Upper lobe of right lung (tissue), 1 donor: ENCODE data around the gene FBXW4. TPM values are rescaled to one million over a fixed set of nuclear protein-coding genes. Genes with fewer than 3 reads are reported as not detected.

ENCODE experiments used
- ATAC-seq: fragments of 200-7000 bp; cut with Tn5 transposase; one replicate; pipeline ENCODE4 v1.9.1; 2020; ENCODE audit warnings: mild to moderate bottlenecking, moderate library complexity
- DNase-seq: peaks from one replicate; pipeline ENCODE4 v3.0.0-alpha.2; 2020
- H3K27ac ChIP-seq: fragments of 200-600 bp; one replicate; pipeline ENCODE4 v1.8.0; 2022
- H3K27me3 ChIP-seq: fragments of 200-600 bp; one replicate; pipeline ENCODE4 v1.8.0; 2022; ENCODE audit warnings: mild to moderate bottlenecking
- H3K36me3 ChIP-seq: fragments of 200-600 bp; one replicate; pipeline ENCODE4 v1.8.0; 2022
- H3K4me1 ChIP-seq: fragments of 200-600 bp; one replicate; pipeline ENCODE4 v1.8.0; 2022
- H3K4me3 ChIP-seq: fragments of 200-600 bp; one replicate; pipeline ENCODE4 v1.8.0; 2022; ENCODE audit warnings: mild to moderate bottlenecking
- H3K9me3 ChIP-seq: fragments of 200-600 bp; one replicate; pipeline ENCODE4 v1.8.0; 2022
- intact Hi-C: fragments of 100-400 bp; cut with DNase I; formaldehyde crosslinking; loops from one replicate; pipeline ENCODE4 v1.11.0; 2022
- total RNA-seq: library from RNA; stranded (reverse); fragmentation: NEBNext Ultra II Directional; extraction: Animal tissue kit (Norgen Biotek cat#: 25700); gene quantifications from one replicate; pipeline ENCODE4 v1.2.1, GENCODE V29; 2021
- TF ChIP-seq, protein P1 (sequence below): fragments of 200-600 bp; IDR thresholded peaks from one replicate; pipeline ENCODE4 v1.8.0; 2022; ENCODE audit warnings: antibody characterized with exemption
- donor health status: DM: no; HTN: yes; CAD: no; lungs with severe emphysema.

The FBXW4 gene
- total RNA-seq, 1 donor from 2014 or later = 94.3 TPM

DNA sequence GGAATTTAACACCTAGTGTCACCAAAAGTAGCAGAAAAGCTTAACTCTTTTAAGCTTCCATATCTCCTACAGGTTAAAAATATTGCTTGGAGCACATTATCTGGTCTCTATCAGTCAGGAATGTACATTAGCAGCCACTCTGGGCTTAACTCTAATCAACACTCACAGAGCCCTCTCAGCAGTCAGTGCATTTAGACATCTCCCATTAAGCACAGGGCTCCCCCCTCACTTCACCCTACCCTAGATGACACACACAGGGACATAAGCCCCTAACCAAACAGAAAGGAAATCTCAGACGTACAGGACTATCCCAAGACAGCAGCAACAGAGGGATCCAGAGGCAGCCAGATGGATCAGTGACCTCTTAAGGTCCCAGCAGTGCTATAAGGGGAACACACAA is 26.4 kb downstream of the FBXW4 start:
- H3K4me1 ChIP-seq = no peaks in the 10 kb centered on the region
- no peaks in the 10 kb centered on the region for H3K9me3 ChIP-seq
- no peaks in the 10 kb centered on the region for H3K27me3 ChIP-seq
- no peak overlapping the region for H3K27ac ChIP-seq
- H3K4me3 ChIP-seq = no peak overlapping the region
- no peak for DNase-seq
- intact Hi-C loops = no loop called here
- TF ChIP-seq, protein P1, sequence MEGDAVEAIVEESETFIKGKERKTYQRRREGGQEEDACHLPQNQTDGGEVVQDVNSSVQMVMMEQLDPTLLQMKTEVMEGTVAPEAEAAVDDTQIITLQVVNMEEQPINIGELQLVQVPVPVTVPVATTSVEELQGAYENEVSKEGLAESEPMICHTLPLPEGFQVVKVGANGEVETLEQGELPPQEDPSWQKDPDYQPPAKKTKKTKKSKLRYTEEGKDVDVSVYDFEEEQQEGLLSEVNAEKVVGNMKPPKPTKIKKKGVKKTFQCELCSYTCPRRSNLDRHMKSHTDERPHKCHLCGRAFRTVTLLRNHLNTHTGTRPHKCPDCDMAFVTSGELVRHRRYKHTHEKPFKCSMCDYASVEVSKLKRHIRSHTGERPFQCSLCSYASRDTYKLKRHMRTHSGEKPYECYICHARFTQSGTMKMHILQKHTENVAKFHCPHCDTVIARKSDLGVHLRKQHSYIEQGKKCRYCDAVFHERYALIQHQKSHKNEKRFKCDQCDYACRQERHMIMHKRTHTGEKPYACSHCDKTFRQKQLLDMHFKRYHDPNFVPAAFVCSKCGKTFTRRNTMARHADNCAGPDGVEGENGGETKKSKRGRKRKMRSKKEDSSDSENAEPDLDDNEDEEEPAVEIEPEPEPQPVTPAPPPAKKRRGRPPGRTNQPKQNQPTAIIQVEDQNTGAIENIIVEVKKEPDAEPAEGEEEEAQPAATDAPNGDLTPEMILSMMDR = no peak
- H3K36me3 ChIP-seq = peaks cover 97% of the 10 kb centered on the region
- no peak for ATAC-seq

DNA sequence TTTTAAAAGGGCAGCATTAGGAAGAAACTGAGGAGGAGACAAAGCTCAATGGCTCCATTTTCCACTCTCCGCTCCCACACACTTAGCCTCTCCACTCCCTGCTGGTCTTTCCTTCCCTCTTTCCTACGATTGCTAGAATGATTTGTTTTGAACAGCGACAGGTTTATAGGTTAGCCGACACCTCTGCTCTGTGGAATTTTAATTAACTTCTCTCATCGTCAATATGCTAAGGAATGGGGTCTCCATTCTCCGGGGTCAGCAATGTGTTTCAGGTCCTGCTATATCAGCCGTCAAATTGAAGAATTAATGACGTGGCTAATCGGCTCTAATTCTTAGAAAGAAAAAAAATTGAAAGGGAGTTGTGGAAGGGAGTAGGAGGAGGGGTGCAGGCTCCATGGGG is 28.9 kb downstream of the FBXW4 start:
- intact Hi-C loops = no loop called here
- Histone ChIP-seq H3K4me3 (no peak overlapping the region), H3K9me3 (no peaks in the 10 kb centered on the region), H3K36me3 (peaks cover 97% of the 10 kb centered on the region), H3K4me1 (no peaks in the 10 kb centered on the region), H3K27ac (no peak overlapping the region), H3K27me3 (no peaks in the 10 kb centered on the region)
- TF ChIP-seq, protein P1 = no peak
- DNase-seq = no peak
- no peak for ATAC-seq

DNA sequence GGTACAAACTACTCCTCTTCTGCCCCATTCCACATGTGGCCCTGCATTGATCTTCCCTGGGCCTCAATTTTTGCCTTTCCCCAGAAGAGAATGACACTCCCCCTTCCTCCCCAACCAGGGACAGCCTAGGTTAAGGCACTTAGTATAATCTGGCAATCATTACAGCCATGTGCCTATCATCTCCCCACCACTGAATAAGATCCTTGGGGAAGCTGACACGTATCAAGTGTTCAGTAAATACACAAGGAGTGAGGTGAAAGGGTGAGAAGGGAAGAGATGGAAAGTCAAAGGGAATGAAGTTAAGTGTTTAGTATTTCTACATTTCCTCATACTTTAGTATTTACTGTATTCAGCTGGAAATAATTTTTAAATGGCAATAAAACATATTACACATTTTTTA is 31.9 kb downstream of the FBXW4 start:
- DNase-seq (no peak), ATAC-seq (peak; percentile 49)
- Histone ChIP-seq H3K4me1 (no peaks in the 10 kb centered on the region), H3K27me3 (no peaks in the 10 kb centered on the region), H3K4me3 (no peak overlapping the region), H3K36me3 (peaks cover 98% of the 10 kb centered on the region), H3K27ac (no peak overlapping the region), H3K9me3 (no peaks in the 10 kb centered on the region)
- intact Hi-C loops = no loop called here
- TF ChIP-seq, protein P1 = no peak

DNA sequence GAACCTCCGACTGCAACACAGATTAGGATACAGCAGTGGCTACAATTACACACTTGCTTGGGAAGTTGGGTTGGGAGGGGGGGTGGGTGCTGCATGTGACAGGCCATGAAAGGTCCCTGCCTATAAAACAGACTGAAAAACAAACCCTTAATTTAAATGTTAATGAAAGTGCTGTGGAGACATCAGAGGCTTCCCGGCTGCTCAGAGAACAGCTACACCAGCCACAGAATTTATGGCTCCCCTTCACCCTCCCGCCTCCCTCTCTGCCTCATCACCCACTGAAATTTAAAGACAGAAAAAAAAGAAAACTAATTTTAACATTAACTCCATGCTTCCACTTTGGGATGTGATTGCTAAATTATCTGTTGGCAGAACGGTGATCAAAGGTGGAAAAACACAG is 34.7 kb downstream of the FBXW4 start:
- H3K4me1 ChIP-seq = no peaks in the 10 kb centered on the region
- H3K27me3 ChIP-seq = no peaks in the 10 kb centered on the region
- ATAC-seq (no peak), DNase-seq (no peak)
- no peak overlapping the region for H3K27ac ChIP-seq
- H3K9me3 ChIP-seq = no peaks in the 10 kb centered on the region
- TF ChIP-seq, protein P1 = no peak
- no peak overlapping the region for H3K4me3 ChIP-seq
- intact Hi-C loops = no loop called here
- peaks cover 94% of the 10 kb centered on the region for H3K36me3 ChIP-seq

DNA sequence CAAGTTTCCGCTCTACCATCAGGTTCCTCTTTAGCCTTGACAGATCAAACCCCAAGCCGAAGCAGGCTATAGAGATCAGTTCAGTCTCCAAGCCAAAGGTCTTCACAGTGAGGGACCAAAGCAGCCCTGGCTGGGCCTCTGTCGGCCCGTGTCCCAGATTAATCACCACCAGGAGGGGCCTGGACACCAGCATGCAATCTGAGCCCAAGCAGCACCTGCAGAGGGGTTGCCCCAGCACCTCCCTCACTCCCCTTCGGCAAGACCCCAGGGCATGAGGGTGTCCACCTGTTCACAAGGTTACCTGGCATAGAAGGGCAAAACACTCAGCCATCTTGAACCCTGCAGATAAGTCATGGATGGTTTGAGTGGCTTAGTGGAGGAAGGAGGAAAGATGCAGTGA is 36.0 kb downstream of the FBXW4 start:
- Histone ChIP-seq H3K4me1 (no peaks in the 10 kb centered on the region), H3K9me3 (no peaks in the 10 kb centered on the region), H3K36me3 (peaks cover 87% of the 10 kb centered on the region), H3K27ac (no peak overlapping the region), H3K4me3 (no peak overlapping the region), H3K27me3 (no peaks in the 10 kb centered on the region)
- ATAC-seq = no peak
- no peak for DNase-seq
- TF ChIP-seq, protein P1 = no peak
- intact Hi-C loops = no loop called here

DNA sequence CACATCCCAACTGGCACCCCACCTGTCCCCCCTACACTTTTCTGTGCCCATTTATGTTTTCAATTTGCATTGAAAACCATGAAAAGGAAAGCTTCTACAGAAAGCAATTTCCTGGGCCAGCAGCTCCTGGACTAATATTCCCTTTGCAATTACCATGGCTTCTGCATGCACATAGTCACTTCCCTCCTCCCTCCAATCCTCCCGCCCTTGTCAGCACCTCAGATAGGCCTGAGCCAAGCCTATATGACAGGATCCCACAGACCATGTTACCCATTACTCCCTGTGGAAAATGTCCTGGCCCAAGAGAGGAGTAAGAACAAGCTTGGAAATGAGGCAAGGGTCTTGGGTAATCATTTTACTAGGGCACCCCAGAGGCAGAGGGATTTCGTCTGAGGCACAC is 38.1 kb downstream of the FBXW4 start:
- intact Hi-C loops = no loop called here
- Histone ChIP-seq H3K4me1 (no peaks in the 10 kb centered on the region), H3K9me3 (no peaks in the 10 kb centered on the region), H3K36me3 (peaks cover 84% of the 10 kb centered on the region), H3K27me3 (no peaks in the 10 kb centered on the region), H3K27ac (no peak overlapping the region), H3K4me3 (no peak overlapping the region)
- TF ChIP-seq, protein P1 = no peak
- ATAC-seq = no peak
- no peak for DNase-seq
